OCI-LY7 (cell line): Measurements from ENCODE around the gene ING1.

Experiments used
- EZH2phosphoT487 ChIP-seq: fragments of 200-600 bp; sonication (generic); IDR thresholded peaks from 2 replicates; pipeline ENCODE4 v1.6.1; 2018; ENCODE audit warnings: low read depth, borderline replicate concordance, mild to moderate bottlenecking, mixed run types, antibody characterized with exemption, low read length, moderate library complexity, mixed read lengths
- TF ChIP-seq, protein P1 (sequence below): fragments of 200-600 bp; sonication (generic); conservative IDR thresholded peaks from 2 replicates; pipeline ENCODE4 v1.5.1; 2014; ENCODE audit warnings: mild to moderate bottlenecking, antibody characterized with exemption, low read length, moderate library complexity, mixed read lengths

DNA sequence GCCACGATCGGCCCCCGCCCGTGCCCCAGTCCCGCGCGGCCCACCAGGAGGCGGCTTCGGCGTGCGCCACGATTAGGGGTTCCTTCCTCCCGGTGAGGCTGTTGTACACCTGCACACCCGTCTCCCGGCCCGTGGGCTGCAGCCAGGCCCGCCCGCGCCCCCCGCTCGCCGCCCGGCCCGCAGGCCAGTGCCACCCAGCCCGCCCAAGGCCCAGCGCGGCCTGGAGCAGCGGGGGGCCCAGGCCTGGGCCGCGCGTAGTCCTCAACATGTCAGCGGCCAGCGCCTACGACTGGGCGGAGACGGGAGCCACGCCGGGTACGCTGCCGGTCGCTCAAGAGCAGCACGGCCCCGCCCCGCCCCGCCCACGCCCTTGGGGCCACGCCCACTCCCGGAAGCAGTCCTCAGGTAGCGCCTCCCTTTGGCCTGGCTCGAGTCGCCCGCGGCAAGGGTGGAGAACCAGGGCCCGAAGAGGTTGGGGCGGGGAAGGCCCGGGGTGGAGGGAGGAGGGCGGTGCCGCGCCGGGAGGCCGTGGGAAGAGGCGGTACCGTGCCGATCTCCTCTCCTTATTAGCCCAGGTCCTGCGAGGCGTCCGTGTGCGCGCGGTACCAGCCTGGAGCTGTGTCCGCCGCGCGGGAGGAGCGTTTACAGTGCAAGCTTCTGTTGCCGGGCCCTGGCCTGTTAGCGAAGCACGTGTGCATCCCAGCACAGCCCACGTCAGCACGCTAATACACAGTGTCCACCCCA lies 7.5 kb upstream of the ING1 start, which contains the start of gene CARS2:
- TF ChIP-seq, protein P1, sequence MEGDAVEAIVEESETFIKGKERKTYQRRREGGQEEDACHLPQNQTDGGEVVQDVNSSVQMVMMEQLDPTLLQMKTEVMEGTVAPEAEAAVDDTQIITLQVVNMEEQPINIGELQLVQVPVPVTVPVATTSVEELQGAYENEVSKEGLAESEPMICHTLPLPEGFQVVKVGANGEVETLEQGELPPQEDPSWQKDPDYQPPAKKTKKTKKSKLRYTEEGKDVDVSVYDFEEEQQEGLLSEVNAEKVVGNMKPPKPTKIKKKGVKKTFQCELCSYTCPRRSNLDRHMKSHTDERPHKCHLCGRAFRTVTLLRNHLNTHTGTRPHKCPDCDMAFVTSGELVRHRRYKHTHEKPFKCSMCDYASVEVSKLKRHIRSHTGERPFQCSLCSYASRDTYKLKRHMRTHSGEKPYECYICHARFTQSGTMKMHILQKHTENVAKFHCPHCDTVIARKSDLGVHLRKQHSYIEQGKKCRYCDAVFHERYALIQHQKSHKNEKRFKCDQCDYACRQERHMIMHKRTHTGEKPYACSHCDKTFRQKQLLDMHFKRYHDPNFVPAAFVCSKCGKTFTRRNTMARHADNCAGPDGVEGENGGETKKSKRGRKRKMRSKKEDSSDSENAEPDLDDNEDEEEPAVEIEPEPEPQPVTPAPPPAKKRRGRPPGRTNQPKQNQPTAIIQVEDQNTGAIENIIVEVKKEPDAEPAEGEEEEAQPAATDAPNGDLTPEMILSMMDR, result no peak
- no peak for TF ChIP-seq EZH2phosphoT487
